Adrenal gland (tissue), 5 donors: ENCODE data around the gene CMTM8.

Experiments used
- POLR2A ChIP-seq, 2 donors: fragments of 450-650 bp; IDR thresholded peaks; one replicate each; pipeline ENCODE4 v1.6.1; 2017; ENCODE audit warnings: antibody characterized with exemption in 2 of 2, mild to moderate bottlenecking in 2 of 2, moderate library complexity in 1 of 2
- TF ChIP-seq, protein P1 (sequence below), 6 experiments: fragments of 450-650 bp in 4 of 6; fragments of 200-600 bp in 2 of 6; sonication (generic) in 1 of 6; IDR thresholded peaks; 1 replicate in 5 of 6; 2 replicates in 1 of 6; pipeline versions ENCODE4 v1.5.1 to v1.8.0; 2016 to 2021; ENCODE audit warnings: antibody characterized with exemption in 6 of 6, mild to moderate bottlenecking in 2 of 6, moderate library complexity in 1 of 6
- donor health status: DM: no; HTN: no; CAD: no.

DNA sequence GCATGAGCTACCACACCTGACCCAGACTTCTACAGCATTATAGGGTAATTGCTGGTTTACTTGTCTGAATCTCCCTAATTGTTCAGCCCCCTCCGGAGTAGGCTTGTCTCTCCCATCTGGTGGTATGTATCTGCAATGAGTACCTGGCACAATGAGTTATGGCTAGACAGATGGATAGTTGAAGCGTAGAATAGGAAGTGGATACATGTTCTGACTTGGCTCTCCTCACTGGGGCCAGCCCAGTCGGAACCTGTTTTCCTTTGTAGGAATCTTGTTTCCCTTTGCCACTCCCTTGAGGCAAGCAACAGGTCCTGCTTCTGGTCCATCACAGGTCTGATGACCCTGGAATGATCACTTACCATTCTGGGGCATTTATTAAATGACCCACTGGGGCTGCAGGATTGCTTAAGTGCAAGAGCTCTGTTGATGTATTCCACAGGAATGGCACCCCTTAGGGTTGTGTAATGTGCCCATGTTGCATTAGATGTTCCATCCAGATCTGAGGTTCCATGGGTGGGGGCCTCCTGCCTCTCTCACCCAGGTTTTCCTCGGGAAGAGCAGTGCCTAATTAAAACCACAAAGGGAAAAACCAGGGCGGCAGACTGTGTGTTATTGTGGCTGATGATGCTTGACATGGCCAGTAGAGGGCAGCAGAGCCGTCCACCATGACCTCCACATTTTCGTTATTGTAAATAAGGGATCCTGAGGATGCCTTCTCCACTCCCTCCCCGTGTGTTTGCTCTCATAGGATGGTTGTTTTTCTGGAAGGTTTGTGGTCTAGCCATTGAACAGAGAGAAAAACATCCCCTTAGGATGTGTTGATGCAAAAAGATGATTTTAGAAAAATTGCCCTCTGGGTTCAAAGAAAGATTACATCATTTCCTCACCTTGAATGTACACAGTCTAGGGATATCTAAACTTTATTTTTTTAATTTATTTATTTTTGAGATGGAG is 58.0 kb downstream of the CMTM8 start:
- TF ChIP-seq, protein P1, sequence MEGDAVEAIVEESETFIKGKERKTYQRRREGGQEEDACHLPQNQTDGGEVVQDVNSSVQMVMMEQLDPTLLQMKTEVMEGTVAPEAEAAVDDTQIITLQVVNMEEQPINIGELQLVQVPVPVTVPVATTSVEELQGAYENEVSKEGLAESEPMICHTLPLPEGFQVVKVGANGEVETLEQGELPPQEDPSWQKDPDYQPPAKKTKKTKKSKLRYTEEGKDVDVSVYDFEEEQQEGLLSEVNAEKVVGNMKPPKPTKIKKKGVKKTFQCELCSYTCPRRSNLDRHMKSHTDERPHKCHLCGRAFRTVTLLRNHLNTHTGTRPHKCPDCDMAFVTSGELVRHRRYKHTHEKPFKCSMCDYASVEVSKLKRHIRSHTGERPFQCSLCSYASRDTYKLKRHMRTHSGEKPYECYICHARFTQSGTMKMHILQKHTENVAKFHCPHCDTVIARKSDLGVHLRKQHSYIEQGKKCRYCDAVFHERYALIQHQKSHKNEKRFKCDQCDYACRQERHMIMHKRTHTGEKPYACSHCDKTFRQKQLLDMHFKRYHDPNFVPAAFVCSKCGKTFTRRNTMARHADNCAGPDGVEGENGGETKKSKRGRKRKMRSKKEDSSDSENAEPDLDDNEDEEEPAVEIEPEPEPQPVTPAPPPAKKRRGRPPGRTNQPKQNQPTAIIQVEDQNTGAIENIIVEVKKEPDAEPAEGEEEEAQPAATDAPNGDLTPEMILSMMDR (IDR thresholded peaks at IDR 0.05) = peak; percentile 81 to 91 (median 84)
- TF ChIP-seq POLR2A (IDR thresholded peaks at IDR 0.05) = no peak
